Measurements from ENCODE around the gene STOML1.
A peak's percentile ranks its signal among the peaks of the same experiment; 100 is the strongest.

STOML1 gene

GRCh38 chr15:74013374-74013894 lies 21.3 kb upstream of the STOML1 start:
- DNase-seq: no peak

GRCh38 chr15:74011610-74012009 lies 19.5 kb upstream of the STOML1 start:
- no peak for DNase-seq

- no peak for DNase-seq
Observed at GRCh38 chr15:74010929-74011540, 18.9 kb upstream of the STOML1 start.

- no peak for DNase-seq
Observed at GRCh38 chr15:74008901-74009300, 16.8 kb upstream of the STOML1 start.

GRCh38 chr15:74007820-74008371 lies 15.8 kb upstream of the STOML1 start:
- DNase-seq: peak; percentile 46

GRCh38 chr15:74006774-74007639 lies 14.9 kb upstream of the STOML1 start:
- DNase-seq: no peak

- DNase-seq: no peak
Observed at GRCh38 chr15:73997986-73998385, 5.9 kb upstream of the STOML1 start.

GRCh38 chr15:73996939-73997338 lies 4.8 kb upstream of the STOML1 start:
- DNase-seq: no peak

GRCh38 chr15:73996267-73996666 lies 4.2 kb upstream of the STOML1 start:
- no peak for DNase-seq

- DNase-seq: peak; percentile 29
Observed at GRCh38 chr15:73994912-73995622, 3.0 kb upstream of the STOML1 start.

- DNase-seq: peak; percentile 96
Observed at GRCh38 chr15:73994413-73994883, 2.4 kb upstream of the STOML1 start, which contains the start of gene PML. Gene PML, plus strand, starts transcription at chr15:73994716. Its CDS starts 97 bp downstream, at chr15:73994813.

- no peak for DNase-seq
Observed at GRCh38 chr15:73993211-73993994, 1.3 kb upstream of the STOML1 start.

GRCh38 chr15:73992594-73992898 lies 451 bp upstream of the STOML1 start:
- no peak for DNase-seq

GRCh38 chr15:73991260-73991659 lies 835 bp downstream of the STOML1 start:
- DNase-seq: no peak

GRCh38 chr15:73990250-73991005 lies 1.7 kb downstream of the STOML1 start:
- DNase-seq: no peak

GRCh38 chr15:73989001-73989798 lies 2.9 kb downstream of the STOML1 start:
- DNase-seq: no peak

- no peak for DNase-seq
Observed at GRCh38 chr15:73988445-73988969, 3.6 kb downstream of the STOML1 start.

GRCh38 chr15:73987681-73988444 lies 4.2 kb downstream of the STOML1 start:
- DNase-seq: no peak

GRCh38 chr15:73987250-73987649 lies 4.8 kb downstream of the STOML1 start:
- DNase-seq: no peak

GRCh38 chr15:73986776-73987056 lies 5.4 kb downstream of the STOML1 start:
- DNase-seq: no peak
